HG02973 (cell line): ENCODE data around the gene NME3.

Experiments used
- ATAC-seq: cut with Tn5 transposase; IDR thresholded peaks from one replicate; pipeline ENCODE4 v1.9.1; 2021; ENCODE audit warnings: moderate library complexity; ENCODE audit not compliant: unreplicated experiment

The NME3 gene

GRCh38 chr16:1729445-1729844, 41.9 kb downstream of the NME3 start:
- ATAC-seq, result no peak

GRCh38 chr16:1729026-1729425, 42.3 kb downstream of the NME3 start:
- no peak for ATAC-seq

GRCh38 chr16:1727651-1728624, 43.4 kb downstream of the NME3 start:
- no peak for ATAC-seq

DNA sequence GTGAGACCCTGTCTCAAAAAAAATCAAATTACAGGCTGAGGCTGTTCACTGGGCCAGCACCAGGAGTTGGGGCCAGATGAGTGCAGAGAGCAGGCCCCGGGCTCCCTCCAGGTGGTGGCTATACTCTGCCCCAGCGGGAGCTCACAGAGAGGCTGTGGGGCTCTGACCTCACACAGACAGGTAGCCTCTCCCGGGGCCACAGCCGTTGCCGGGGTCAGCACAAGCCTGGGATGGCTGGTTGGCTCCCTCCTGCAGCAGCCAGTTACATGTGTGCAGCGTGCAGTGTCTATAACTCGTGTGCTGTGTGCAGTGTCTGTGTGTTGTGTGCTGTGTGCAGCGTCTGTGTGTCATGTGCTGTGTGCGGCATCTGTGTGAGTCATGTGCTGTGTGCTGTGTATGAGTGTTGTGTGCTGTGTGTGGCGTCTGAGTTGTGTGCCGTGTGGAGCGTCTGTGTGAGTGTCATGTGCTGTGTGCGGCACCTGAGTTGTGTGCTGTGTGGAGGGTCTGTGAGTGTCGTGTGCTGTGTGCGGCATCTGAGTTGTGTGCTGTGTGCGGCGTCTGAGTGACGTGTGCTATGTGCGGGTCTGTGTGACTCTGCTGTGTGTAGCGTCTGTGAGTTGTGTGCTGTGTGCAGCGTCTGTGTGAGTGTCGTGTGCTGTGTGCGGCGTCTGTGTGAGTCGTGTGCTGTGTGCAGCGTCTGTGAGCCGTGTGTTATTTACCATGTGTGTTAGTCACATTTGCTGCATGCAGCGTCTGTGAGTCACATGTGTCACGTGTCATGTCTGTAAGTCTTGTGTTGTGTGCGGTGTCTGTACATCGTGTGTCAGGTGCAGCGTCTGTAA, 44.5 kb downstream of the NME3 start:
- ATAC-seq, result no peak

GRCh38 chr16:1724491-1724890, 46.9 kb downstream of the NME3 start:
- ATAC-seq, result no peak

DNA sequence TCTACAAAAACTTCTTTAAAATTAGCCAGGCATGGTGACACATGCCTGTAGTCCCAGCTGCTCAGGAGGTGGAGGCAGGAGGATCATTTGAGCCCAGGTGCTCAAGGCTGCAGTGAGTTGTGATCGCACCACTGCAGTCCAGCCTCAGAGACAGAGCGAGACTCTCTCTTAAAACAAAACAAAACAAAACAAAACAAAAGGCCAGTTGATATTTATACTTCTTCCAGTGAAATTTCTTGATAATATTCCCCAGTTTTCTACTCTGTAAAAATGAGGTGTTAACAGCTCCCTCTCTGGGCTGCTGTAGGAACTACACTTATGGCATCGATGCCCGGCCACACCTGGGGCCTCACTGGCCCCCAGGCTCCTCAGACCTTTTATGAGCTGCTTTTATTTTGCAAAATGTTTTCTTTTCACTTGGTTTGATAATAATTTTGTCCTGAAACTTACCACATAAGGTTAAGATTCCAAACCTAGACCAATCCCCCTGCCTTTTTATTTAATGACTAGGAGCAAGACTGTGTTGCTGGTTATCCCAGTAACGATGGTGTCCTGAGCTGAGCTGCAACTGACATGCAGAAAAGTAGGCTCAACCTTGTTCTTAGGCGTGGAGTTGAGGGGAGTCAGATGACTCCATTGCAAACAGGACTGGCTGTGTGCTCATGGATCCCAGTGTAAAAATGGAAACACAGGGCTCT, 47.7 kb downstream of the NME3 start:
- ATAC-seq, result no peak

DNA sequence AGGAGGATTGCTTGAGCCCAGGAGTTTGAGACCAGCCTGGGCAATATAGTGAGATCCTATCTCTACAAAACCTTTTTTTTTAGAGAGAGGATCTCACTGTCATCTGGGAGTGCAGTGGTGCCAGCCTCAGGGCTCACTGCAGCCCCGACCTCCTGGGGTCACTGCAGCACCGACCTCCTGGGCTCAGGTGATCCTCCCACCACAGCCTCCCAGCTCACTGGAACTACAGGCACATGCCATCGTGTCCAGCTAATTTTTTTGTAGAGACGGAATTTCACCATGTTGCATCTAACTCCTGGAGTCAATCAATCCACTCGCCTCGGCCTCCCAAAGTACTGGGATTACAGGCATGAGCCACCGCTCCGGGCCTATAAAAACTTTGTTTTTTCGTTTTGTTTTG, 50.0 kb downstream of the NME3 start:
- no peak for ATAC-seq
